IMR-90 (cell line): ENCODE results near the gene MEGF11. TPM values are rescaled to one million over a fixed set of nuclear protein-coding genes. Genes with fewer than 3 reads are reported as not detected.

Source experiments
- ATAC-seq: fragments of 200-7000 bp; cut with Tn5 transposase; 2 replicates; pipeline ENCODE4 v1.9.1; 2020; ENCODE audit warnings: low read depth, mild to moderate bottlenecking, moderate library complexity
- BruUV-seq: library from RNA; stranded (reverse); fragments of 400-500 nt; replicated peaks from 2 replicates; lab custom pipeline; 2021; lab: Mats Ljungman, UMichigan
- CTCF ChIA-PET: fragments of 300-600 bp; formaldehyde crosslinking; extraction: SDS; loops from one replicate; lab custom pipeline; 2021; ENCODE audit warnings: antibody characterized with exemption; lab: Yijun Ruan, JAX
- POLR2A ChIA-PET: fragments of 300-600 bp; sonication (Branson Sonifier 250); formaldehyde crosslinking; loops from one replicate; lab custom pipeline; 2022; ENCODE audit warnings: antibody characterized with exemption; ENCODE audit not compliant: unreplicated experiment; lab: Charles Lee
- DNase-seq: peaks from one replicate; pipeline ENCODE4 v3.0.0; 2013
- H2AFZ ChIP-seq: replicated peaks from 2 replicates; pipeline ENCODE3; 2013; ENCODE audit warnings: low read length, mild to moderate bottlenecking; ENCODE audit not compliant: poor library complexity
- H2AK5ac ChIP-seq: 2 replicates; pipeline ENCODE4 v1.6.1; 2013; ENCODE audit warnings: low read depth, low read length, inconsistent platforms
- H2AK9ac ChIP-seq: replicated peaks from 2 replicates; pipeline ENCODE3; 2013; ENCODE audit warnings: mild to moderate bottlenecking, low read depth, low read length, moderate library complexity; ENCODE audit not compliant: poor library complexity
- H2BK120ac ChIP-seq: 2 replicates; pipeline ENCODE4 v1.6.1; 2013; ENCODE audit warnings: low read depth, low read length, inconsistent platforms
- H2BK15ac ChIP-seq: 3 replicates; pipeline ENCODE4 v1.6.1; 2013; ENCODE audit warnings: low read depth, low read length, inconsistent platforms
- H2BK20ac ChIP-seq: 2 replicates; pipeline ENCODE4 v1.6.1; 2013; ENCODE audit warnings: low read depth, mild to moderate bottlenecking, inconsistent platforms, low read length, moderate library complexity
- H2BK5ac ChIP-seq: 2 replicates; pipeline ENCODE4 v1.6.1; 2013; ENCODE audit warnings: mild to moderate bottlenecking, low read depth, low read length, inconsistent platforms; ENCODE audit not compliant: poor library complexity, severe bottlenecking
- H3K14ac ChIP-seq: replicated peaks from 2 replicates; pipeline ENCODE4 v1.6.1; 2013; ENCODE audit warnings: low read depth, low read length, inconsistent platforms
- H3K18ac ChIP-seq: 2 replicates; pipeline ENCODE4 v1.6.1; 2013; ENCODE audit warnings: low read depth, low read length, control low read depth
- H3K23ac ChIP-seq: 2 replicates; pipeline ENCODE4 v1.6.1; 2013; ENCODE audit warnings: low read depth, low read length, inconsistent platforms
- H3K27ac ChIP-seq: 2 replicates; pipeline ENCODE4 v1.5.1; 2013; ENCODE audit warnings: mild to moderate bottlenecking, control low read depth, low read length; ENCODE audit not compliant: insufficient read depth
- H3K27me3 ChIP-seq: 2 replicates; pipeline ENCODE4 v1.6.1; 2013; ENCODE audit warnings: low read length; ENCODE audit not compliant: control insufficient read depth, insufficient read depth
- H3K36me3 ChIP-seq: 2 replicates; pipeline ENCODE4 v1.6.1; 2013; ENCODE audit warnings: low read length, mixed read lengths; ENCODE audit not compliant: control insufficient read depth, insufficient read depth
- H3K4ac ChIP-seq: 2 replicates; pipeline ENCODE4 v1.6.1; 2013; ENCODE audit warnings: low read depth, low read length, inconsistent platforms
- H3K4me1 ChIP-seq: 2 replicates; pipeline ENCODE4 v1.6.1; 2013; ENCODE audit warnings: low read length, mixed read lengths; ENCODE audit not compliant: control insufficient read depth, insufficient read depth
- H3K4me2 ChIP-seq: 2 replicates; pipeline ENCODE4 v1.6.1; 2013; ENCODE audit warnings: low read depth, mild to moderate bottlenecking, control low read depth, low read length, moderate library complexity
- H3K4me3 ChIP-seq: 2 replicates; pipeline ENCODE4 v1.5.1; 2013; ENCODE audit warnings: low read depth, mild to moderate bottlenecking, control low read depth, low read length, moderate library complexity; ENCODE audit not compliant: insufficient read depth
- H3K56ac ChIP-seq: 2 replicates; pipeline ENCODE4 v1.6.1; 2013; ENCODE audit warnings: low read length, inconsistent platforms; ENCODE audit not compliant: insufficient read depth; ENCODE audit errors: extremely low read depth
- H3K79me1 ChIP-seq, 2 experiments: 2 replicates each; pipeline ENCODE4 v1.6.1; 2013; ENCODE audit warnings: low read length in 2 of 2, inconsistent platforms in 1 of 2, low read depth in 1 of 2
- H3K9ac ChIP-seq: 2 replicates; pipeline ENCODE4 v1.6.1; 2013; ENCODE audit warnings: low read depth, low read length, control low read depth
- H3K9me1 ChIP-seq: 2 replicates; pipeline ENCODE4 v1.6.1; 2013; ENCODE audit warnings: low read length, inconsistent platforms; ENCODE audit not compliant: insufficient read depth
- H3K9me3 ChIP-seq: 2 replicates; pipeline ENCODE4 v1.6.1; 2013; ENCODE audit warnings: low read length; ENCODE audit not compliant: control insufficient read depth, insufficient read depth
- H4K20me1 ChIP-seq: 2 replicates; pipeline ENCODE4 v1.6.1; 2013; ENCODE audit warnings: low read length, inconsistent platforms; ENCODE audit not compliant: insufficient read depth
- H4K5ac ChIP-seq: 2 replicates; pipeline ENCODE4 v1.6.1; 2013; ENCODE audit warnings: mild to moderate bottlenecking, low read depth, low read length, control low read depth
- H4K8ac ChIP-seq, 2 experiments: 2 replicates each; pipeline ENCODE4 v1.6.1; 2013; ENCODE audit warnings: low read depth in 2 of 2, low read length in 2 of 2, control low read depth in 1 of 2, inconsistent platforms in 1 of 2
- H4K91ac ChIP-seq: 2 replicates; pipeline ENCODE4 v1.6.1; 2013; ENCODE audit warnings: low read depth, low read length, inconsistent platforms; ENCODE audit not compliant: insufficient read depth
- BHLHE40 ChIP-seq: fragments of 150-350 bp; IDR thresholded peaks from 2 replicates; pipeline ENCODE4 v1.6.1; 2016; ENCODE audit warnings: mild to moderate bottlenecking, low read depth, low read length
- CEBPB ChIP-seq: IDR thresholded peaks from 2 replicates; pipeline ENCODE4 v1.6.1; 2012; ENCODE audit warnings: low read depth, low read length, improper control_type of control experiment
- CHD1 ChIP-seq: IDR thresholded peaks from 2 replicates; pipeline ENCODE4 v1.6.1; 2012; ENCODE audit warnings: low read depth, low read length, improper control_type of control experiment
- CTCF ChIP-seq: conservative IDR thresholded peaks from 2 replicates; pipeline ENCODE4 v1.5.1; 2012; ENCODE audit warnings: mild to moderate bottlenecking, low read depth, low read length, improper control_type of control experiment
- ELK1 ChIP-seq: fragments of 150-350 bp; IDR thresholded peaks from 2 replicates; pipeline ENCODE4 v1.6.1; 2016; ENCODE audit warnings: low read depth, mild to moderate bottlenecking, low read length, moderate library complexity, borderline replicate concordance
- FOS ChIP-seq: fragments of 150-350 bp; IDR thresholded peaks from 2 replicates; pipeline ENCODE4 v1.6.1; 2016; ENCODE audit warnings: low read depth, low read length
- MAFK ChIP-seq: IDR thresholded peaks from 2 replicates; pipeline ENCODE4 v1.6.1; 2012; ENCODE audit warnings: low read depth, low read length, improper control_type of control experiment
- MAZ ChIP-seq: IDR thresholded peaks from 2 replicates; pipeline ENCODE4 v1.6.1; 2012; ENCODE audit warnings: low read depth, mild to moderate bottlenecking, low read length, improper control_type of control experiment, moderate library complexity, borderline replicate concordance
- MXI1 ChIP-seq: IDR thresholded peaks from 2 replicates; pipeline ENCODE4 v1.6.1; 2012; ENCODE audit warnings: low read depth, mild to moderate bottlenecking, low read length, moderate library complexity, borderline replicate concordance
- NFE2L2 ChIP-seq: fragments of 150-350 bp; IDR thresholded peaks from 2 replicates; pipeline ENCODE4 v1.6.1; 2016; ENCODE audit warnings: low read depth, mild to moderate bottlenecking, low read length
- POLR2A ChIP-seq: IDR thresholded peaks from 2 replicates; pipeline ENCODE4 v1.6.1; 2012; ENCODE audit warnings: mild to moderate bottlenecking, low read depth, low read length
- RAD21 ChIP-seq: IDR thresholded peaks from 2 replicates; pipeline ENCODE4 v1.6.1; 2012; ENCODE audit warnings: low read length, improper control_type of control experiment
- RCOR1 ChIP-seq: IDR thresholded peaks from 2 replicates; pipeline ENCODE4 v1.6.1; 2012; ENCODE audit warnings: mild to moderate bottlenecking, low read length, improper control_type of control experiment; ENCODE audit not compliant: insufficient replicate concordance
- RFX5 ChIP-seq: IDR thresholded peaks from 2 replicates; pipeline ENCODE4 v1.8.0; 2012; ENCODE audit warnings: low read depth, mild to moderate bottlenecking, low read length, moderate library complexity
- SMC3 ChIP-seq: fragments of 150-350 bp; IDR thresholded peaks from 2 replicates; pipeline ENCODE4 v1.6.1; 2016; ENCODE audit warnings: low read depth, mild to moderate bottlenecking, antibody characterized with exemption, low read length, moderate library complexity
- USF2 ChIP-seq: fragments of 150-350 bp; IDR thresholded peaks from 2 replicates; pipeline ENCODE4 v1.6.1; 2017; ENCODE audit warnings: mild to moderate bottlenecking, antibody characterized with exemption, low read length, low read depth
- WGBS, 2 experiments: methylation state at CpG; one replicate each; pipeline versions ENCODE4 v1.1.5 to v1.1.7; 2013; ENCODE audit warnings: missing lambda C conversion rate in 2 of 2; ENCODE audit not compliant: insufficient read length in 1 of 2; ENCODE audit errors: extremely low coverage in 2 of 2; 5-methylcytosine and 5-hydroxymethylcytosine counted together
- dilution Hi-C: fragments of 300-500 bp; cut with HindIII; formaldehyde crosslinking; loops from one replicate; pipeline ENCODE4 v1.14.3; 2018; ENCODE audit warnings: low sequenced_read_pairs; ENCODE audit not compliant: unreplicated experiment
- in situ Hi-C: fragments of 300-500 bp; cut with MboI; formaldehyde crosslinking; loops from 3 replicates; pipeline ENCODE4 v1.14.3; 2019; ENCODE audit warnings: low sequenced_read_pairs, inconsistent platforms, mixed read lengths
- intact Hi-C: fragments of 100-400 bp; cut with micrococcal nuclease; formaldehyde crosslinking; loops from 2 replicates; pipeline ENCODE4 v1.10.0; 2022
- polyA plus RNA-seq, 3 experiments: library from polyadenylated mRNA; depleted of rRNA; stranded (reverse); fragments of >200 nt; gene quantifications; 2 replicates each; pipeline ENCODE4 v1.2.3, GENCODE V29; 2012; ENCODE audit warnings: low replicate concordance in 1 of 3
- total RNA-seq: library from RNA; depleted of rRNA; stranded (reverse); fragments of >200 nt; gene quantifications from 2 replicates; pipeline ENCODE4 v1.2.3, GENCODE V29; 2012

Gene MEGF11
- total and polyA plus RNA-seq, 2 of the 4 experiments (the other 2 are of a cell fraction): not detected

GRCh38 chr15:66221126-66221525, 32.4 kb downstream of the MEGF11 start:
- Histone ChIP-seq H3K23ac (no peak overlapping the region), H4K8ac (no peak overlapping the region), H3K36me3 (no peaks in the 10 kb centered on the region), H3K27ac (no peak overlapping the region), H3K27me3 (peaks cover 40% of the 10 kb centered on the region), H3K56ac (no peak overlapping the region), H4K91ac (no peak overlapping the region), H2AFZ (no peak overlapping the region), H2AK5ac (no peak overlapping the region), H2AK9ac (peak overlapping the region; percentile 42), H2BK5ac (no peak overlapping the region), H3K14ac (no peak overlapping the region), H3K9me1 (no peaks in the 10 kb centered on the region), H3K79me1 (no peaks in the 10 kb centered on the region), H3K4ac (no peak overlapping the region), H3K4me1 (no peaks in the 10 kb centered on the region), H3K18ac (no peak overlapping the region), H2BK20ac (no peak overlapping the region), H2BK120ac (no peak overlapping the region), H3K9me3 (no peaks in the 10 kb centered on the region), H2BK15ac (no peak overlapping the region), H4K5ac (no peak overlapping the region), H4K20me1 (no peaks in the 10 kb centered on the region), H3K4me2 (no peak overlapping the region), H3K4me3 (no peak overlapping the region), H3K9ac (no peak overlapping the region)
- ATAC-seq (no peak; the same call in 1 of the 2 replicates), DNase-seq (no peak)
- dilution Hi-C loops (no loop called here), intact Hi-C loops (no loop called here), in situ Hi-C loops (no loop called here)
- 14% methylated on average over 6 of the region's 9 CpGs; no CpG with 5 or more reads in 1 of the 2 experiments for WGBS, 2 experiments
- CTCF ChIA-PET: no interaction called here
- POLR2A ChIA-PET: no interaction called here
- TF ChIP-seq FOS (no peak), POLR2A (no peak), MAFK (no peak), NFE2L2 (no peak), CEBPB (no peak), CTCF (no peak), MXI1 (no peak), RFX5 (no peak), BHLHE40 (no peak), USF2 (no peak), ELK1 (no peak), MAZ (no peak), RCOR1 (no peak), CHD1 (no peak), SMC3 (no peak), RAD21 (no peak)
- no TSS peak for BruUV-seq
